HG03558 (cell line): ENCODE results near the gene GPR135.
"Not testable (repeated sequence)": the region's sequence is repeated elsewhere in the genome, so short reads cannot be mapped to it uniquely, and the experiment has no call there.

Source experiments
- ATAC-seq: cut with Tn5 transposase; IDR thresholded peaks from one replicate; pipeline ENCODE4 v1.9.1; 2021; ENCODE audit warnings: moderate number of reproducible peaks; ENCODE audit not compliant: unreplicated experiment; ENCODE audit errors: extremely low read depth

GPR135 gene

DNA sequence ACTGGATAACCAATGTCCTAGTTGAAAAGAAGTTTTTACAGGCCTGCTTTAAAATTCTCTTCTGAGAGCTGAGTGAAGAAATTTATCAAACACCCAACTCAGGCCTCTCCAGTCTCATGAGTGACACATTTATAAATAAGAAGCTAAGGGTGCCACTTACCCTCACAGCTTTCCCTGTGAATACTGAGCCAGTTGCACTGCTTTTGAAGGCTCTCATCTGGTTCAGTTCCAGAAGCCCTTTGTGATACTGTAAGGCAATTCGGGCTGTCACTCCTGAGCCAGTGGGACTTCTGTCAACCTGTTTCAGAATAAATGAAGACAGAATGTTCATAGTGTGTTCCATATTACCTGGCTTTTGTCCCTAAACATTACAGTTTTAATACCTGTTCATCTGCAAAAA lies 10.5 kb upstream of the GPR135 start:
- no peak for ATAC-seq

GRCh38 chr14:59474172-59474571 lies 9.0 kb upstream of the GPR135 start:
- ATAC-seq, result no peak

DNA sequence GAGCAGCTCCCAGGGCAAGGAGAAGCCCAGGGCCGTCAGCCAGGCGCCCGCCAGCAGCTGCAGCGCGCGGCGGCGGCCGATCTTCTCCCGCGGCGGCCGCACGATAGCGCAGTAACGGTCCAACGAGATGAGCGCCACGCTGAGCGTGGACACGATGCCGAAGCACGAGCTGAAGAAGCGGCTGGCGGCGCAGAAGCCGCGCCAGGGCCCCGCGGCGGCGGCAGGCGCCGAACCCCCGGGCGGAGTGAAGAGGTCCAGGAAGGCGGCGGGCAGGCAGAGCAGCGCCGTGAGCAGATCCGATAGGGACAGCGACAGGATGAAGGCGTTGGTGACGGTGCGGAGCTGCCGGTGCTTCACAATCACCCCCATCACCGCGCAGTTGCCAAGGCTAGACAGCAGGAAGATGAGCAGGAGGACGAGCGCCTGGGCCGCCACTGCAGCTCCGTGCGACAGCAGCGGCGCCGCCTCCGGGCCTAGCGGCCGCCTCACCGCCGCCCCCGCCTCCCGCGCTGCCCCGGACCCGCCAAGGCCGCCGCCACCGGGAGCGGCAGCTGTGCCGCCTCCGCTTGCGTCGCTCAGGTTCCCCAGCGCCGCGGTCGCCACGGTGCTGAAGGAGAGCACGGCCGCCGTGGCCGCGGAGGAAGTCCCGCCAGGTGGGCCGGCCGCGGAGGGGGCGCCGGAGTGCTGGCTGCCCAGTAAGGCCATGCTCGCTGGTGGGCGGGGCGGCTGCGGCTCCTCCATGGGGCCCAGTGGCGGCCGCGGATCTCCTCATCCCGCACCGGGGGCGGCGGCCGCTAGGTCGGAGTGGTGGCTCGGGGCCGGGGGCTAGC lies 479 bp downstream of the GPR135 start:
- ATAC-seq, result peak; percentile 36

DNA sequence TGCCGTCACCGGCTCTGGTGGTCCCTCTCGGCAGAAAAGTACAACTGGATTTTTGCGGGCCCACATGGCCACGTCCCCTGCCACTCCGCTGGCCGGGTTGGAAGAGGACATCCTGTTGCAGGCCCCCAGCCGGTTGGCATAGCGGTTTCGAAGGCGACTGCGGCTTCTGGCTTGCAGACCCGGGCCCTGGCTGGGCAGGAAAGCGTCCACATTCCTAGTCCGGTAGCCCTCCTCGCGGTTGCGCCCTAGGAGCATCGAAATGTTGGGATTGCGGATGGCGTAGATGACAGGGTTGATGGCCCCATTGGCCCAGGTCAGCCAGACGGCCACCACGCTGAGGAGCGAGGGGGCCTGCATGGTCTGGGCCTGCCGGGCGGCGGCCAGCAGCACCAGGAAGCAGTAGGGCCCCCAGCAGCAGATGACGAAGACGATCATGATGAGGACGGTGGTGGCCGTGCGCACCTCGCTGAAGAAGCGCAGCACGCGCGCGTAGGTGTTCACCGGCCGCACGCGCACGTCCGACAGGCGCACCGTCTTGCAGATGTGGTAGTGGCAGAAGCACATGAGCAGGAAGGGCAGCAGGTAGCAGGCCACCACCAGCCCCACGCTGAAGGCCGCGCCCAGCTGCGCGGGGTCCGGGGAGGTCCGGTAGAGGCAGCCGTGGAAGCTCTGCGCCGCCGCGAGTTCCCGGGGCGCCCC lies 1.2 kb downstream of the GPR135 start:
- peak; percentile 6 for ATAC-seq

- ATAC-seq, result no peak
Measured at GRCh38 chr14:59461891-59462290, 3.3 kb downstream of the GPR135 start.

DNA sequence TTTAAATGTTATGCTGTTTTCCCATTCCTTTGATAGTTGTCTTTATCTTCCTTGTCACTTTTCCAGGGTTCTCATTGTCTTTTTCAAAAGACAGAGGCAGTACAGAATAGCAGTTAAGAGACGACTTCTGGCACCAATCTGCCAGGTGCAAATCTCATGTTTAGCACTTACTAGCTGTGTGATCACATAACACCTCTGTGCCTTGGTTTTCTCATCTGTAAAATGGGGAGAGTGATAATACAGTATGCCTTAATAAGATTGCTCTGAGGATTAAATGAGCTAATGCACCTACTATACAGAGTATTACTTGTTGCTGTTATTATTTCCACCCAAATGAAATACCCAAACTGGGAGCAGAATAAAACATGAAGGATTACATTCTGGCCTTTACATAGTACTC lies 4.8 kb downstream of the GPR135 start:
- no peak for ATAC-seq

- ATAC-seq, result no peak
Measured at GRCh38 chr14:59458486-59458885, 6.7 kb downstream of the GPR135 start.

DNA sequence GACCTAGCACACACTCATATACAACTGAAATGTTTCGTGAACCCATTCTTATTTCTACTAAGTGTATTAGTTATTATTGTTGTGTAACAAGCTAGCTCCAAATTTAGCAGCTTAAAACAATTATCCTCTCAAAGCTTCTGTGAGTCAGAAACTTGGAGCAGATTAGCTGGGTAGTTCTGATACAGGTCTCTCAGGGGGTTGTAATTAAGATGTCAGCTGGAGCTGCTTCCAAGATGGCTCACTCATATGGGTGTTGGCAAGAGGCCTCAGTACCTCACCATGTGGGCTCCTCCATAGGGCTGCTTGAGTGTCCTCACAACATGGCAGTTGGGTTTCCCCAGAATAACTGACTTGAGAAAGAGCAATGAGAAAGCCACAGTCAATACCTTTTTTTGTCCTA lies 9.8 kb downstream of the GPR135 start:
- no peak for ATAC-seq

DNA sequence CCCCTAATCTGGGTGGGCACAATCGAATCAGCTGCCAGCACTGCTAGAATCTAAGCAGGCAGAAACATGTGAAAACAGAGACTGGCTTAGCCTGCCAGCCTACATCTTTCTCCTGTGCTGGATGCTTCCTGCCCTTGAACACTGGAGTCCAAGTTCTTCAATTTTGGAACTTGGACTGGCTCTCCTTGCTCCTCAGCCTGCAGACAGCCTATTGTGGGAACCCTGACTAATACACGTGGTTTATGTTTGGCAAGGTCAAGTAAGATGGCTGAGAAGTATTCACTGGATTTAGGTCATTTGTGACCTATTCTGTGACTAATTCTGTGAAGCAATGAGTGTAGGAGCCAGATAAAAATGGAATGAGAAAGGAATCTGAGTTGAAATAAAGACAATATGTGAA lies 11.0 kb downstream of the GPR135 start:
- no peak for ATAC-seq

DNA sequence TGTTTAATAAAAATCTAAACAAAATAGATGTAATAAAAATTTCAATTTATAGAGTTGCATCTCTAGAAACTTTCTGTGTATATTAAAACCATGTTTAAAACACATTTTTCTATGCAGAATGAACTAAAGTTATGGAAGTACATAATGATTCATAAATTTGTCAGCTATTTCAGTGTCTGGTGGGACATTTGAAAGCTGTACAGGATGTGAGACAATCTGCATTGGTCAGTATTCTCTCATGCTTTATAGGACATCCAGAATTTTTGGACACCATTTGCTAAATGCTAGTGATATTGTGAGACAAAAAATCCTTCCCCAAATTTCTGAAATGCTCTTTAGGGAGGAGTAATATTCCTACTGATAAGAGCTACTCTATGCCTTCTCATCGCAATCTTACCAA lies 13.3 kb downstream of the GPR135 start:
- no peak for ATAC-seq

GRCh38 chr14:59450716-59451115 lies 14.5 kb downstream of the GPR135 start:
- no peak for ATAC-seq

GRCh38 chr14:59448673-59449072 lies 16.5 kb downstream of the GPR135 start:
- ATAC-seq, result not testable (repeated sequence)

GRCh38 chr14:59439256-59439965 lies 25.8 kb downstream of the GPR135 start:
- ATAC-seq, result no peak

DNA sequence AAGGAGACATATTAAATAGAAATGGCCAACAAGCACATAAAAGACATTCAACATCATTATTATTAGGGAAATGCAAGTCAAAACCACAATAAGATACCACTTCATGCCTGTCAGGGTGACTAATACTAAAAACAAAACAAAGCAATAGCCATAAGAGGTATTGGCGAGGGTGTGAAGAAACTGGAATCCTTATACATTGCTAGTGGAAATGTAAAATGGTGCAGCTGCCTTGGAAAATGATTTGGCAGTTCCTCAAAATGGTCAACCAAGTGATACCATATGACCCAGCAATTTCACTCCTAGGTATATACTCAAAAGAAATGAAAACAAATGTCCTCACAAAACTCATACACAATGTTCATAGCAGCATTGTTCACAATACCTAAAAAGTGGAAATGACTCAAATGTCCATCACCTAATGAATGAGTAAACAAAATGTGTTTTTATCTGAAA lies 27.0 kb downstream of the GPR135 start:
- ATAC-seq, result no peak

DNA sequence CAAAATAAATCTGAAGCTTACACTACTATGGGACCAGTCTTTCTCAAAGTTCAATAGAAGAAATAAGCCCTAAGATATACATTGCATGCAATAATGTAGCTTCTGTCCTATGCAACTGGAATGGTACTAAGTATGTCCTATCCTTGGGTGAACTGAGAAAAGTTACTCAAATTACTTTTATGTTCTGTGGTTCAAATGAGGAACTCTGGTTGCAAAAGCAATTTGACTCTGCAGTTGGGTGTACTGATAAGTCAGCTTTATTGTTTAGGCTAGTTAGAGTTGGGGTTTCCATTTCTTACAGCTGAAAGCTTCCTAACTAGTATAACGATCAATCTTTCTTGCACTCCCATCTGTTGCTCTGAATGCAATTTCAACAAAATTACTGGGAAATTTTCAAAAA lies 29.2 kb downstream of the GPR135 start:
- no peak for ATAC-seq

GRCh38 chr14:59435101-59435500 lies 30.1 kb downstream of the GPR135 start:
- no peak for ATAC-seq

GRCh38 chr14:59429790-59430189 lies 35.4 kb downstream of the GPR135 start:
- ATAC-seq, result no peak

GRCh38 chr14:59428581-59429012 lies 36.6 kb downstream of the GPR135 start:
- ATAC-seq, result no peak

GRCh38 chr14:59427653-59428580 lies 37.3 kb downstream of the GPR135 start:
- ATAC-seq, result no peak
